NOMO-1 treated with DMSO at 0.1 percent for 48 hours (cell line): ENCODE results near the gene CBLL2.
"Not testable (repeated sequence)": the region's sequence is repeated elsewhere in the genome, so short reads cannot be mapped to it uniquely, and the experiment has no call there.

ENCODE experiments used
- DNase-seq: peaks from one replicate; lab custom pipeline; 2025; ENCODE audit not compliant: unreplicated experiment; lab: John Stamatoyannopoulos, UW

The CBLL2 gene, protein sequence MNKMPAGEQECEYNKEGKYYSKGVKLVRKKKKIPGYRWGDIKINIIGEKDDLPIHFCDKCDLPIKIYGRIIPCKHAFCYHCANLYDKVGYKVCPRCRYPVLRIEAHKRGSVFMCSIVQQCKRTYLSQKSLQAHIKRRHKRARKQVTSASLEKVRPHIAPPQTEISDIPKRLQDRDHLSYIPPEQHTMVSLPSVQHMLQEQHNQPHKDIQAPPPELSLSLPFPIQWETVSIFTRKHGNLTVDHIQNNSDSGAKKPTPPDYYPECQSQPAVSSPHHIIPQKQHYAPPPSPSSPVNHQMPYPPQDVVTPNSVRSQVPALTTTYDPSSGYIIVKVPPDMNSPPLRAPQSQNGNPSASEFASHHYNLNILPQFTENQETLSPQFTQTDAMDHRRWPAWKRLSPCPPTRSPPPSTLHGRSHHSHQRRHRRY

DNA sequence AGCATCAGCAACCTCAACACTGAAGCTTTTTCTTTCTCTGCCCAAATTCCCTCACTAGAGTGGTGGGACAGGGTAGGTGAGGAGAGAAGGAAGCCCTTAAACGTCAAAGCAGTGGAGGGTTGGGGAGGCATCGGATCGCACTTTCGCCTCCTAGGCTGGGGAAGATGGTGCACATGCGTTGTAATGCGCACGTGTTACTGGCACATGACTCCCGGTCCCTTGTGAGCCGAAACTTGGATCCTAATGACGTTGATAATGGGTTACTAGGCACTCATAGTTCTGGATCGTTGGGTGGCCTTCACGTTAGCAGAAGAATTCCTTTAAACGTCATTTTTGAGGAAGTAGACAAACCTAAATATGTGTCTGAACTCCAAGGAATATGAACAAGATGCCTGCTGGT, at the start of gene CBLL2:
Gene CBLL2, plus strand, starts transcription at position 301 of the 400 bp plus-strand sequence. Its CDS starts 79 bp downstream, at position 380.
- no peak for DNase-seq

DNA sequence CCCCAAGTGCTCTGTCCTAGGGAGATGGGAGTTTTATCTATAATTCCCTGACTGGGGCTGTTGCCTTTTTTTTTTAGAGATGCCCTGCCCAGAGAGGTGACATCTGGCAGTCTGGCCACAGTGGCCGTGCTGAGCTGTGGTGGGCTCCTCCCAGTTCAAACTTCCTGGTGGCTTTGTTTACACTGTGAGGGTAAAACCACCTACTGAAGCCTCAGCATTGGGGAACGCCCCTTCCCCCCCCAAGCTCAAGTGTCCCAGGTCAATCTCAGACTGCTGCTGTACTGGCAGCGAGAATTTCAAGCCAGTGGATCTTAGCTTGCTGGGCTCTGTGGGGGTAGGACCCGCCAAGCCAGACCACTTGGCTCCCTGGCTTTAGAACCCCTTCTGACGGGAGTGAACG, 38.3 kb upstream of the CBLL2 start:
- DNase-seq, result no peak

- DNase-seq, result no peak
Observed at GRCh38 chrX:22237479-22237878, 35.2 kb upstream of the CBLL2 start.

DNA sequence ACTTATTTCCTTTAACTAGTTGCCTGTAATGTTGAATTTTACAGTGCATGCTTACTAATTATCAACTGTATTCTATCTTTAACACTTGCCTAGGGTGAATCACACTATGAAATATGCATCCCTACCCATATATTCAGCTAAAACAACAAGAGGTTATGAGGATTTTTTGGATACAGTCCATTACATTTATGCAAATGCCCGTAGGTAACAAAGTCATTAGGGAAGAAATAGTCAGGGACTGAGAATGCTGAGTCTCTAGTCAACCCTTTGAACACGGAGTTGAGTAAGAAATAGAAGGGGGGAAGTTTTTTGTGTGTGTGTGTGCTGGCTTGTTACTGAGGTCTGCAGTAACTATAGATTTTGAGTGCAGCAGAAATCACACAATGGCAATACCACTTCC, 26.1 kb upstream of the CBLL2 start:
- DNase-seq, result no peak

DNA sequence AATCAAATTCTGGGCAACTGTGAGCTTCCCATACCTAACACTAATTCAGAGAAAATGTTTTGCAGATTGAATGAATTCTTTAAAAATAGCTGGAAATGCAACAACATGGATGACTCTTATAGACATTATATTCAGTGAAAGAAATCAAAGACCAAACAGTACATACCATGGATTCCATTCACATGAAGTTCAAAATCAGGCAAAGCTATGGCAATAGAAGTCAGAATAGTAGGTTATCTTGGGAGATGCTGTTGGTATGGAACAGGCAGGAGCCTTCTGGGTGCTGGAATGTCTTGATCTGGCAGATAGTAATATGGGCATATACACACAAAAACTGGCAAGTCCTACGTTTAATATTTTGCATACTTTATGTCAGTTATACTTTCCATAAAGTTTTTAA, 25.5 kb upstream of the CBLL2 start:
- no peak for DNase-seq

DNA sequence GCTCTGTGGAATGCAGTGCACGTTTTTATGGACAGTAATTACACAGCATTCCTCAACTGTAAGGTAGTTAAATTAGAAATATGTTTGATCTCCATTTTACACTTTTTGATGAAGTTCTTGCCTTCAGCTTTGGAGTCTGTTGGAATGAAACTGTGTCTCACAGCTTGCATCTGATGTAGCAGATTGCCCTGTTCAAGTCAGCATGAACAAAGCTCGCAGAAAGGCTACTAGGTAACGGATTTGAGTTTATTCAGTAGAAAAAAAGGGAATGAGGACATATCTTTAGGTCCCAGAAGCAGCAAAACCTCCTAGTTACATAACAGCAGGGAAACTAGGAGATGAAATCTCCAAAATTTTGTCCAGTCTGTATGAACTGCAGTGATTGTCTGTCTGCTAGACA, 24.3 kb upstream of the CBLL2 start:
- DNase-seq, result no peak

DNA sequence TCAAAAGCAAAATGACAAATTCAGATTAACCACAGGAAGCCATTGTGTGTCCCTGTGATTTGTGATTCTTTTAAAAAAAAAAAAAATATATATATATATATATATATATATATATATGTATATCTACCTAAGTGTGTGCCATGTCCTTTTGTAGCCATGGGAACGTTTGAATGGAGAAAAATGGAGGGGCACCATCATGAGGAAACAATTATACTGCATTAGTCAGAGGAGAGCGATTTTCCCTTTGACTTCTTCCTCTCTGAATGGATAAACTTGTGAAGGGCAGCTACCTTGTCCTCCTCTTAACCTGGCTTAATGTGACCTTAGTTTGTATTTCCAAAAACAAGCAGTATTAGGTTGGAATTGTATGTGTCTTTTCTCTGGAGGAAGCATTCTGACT, 23.3 kb upstream of the CBLL2 start:
- DNase-seq, result no peak

GRCh38 chrX:22268706-22269105, 4.0 kb upstream of the CBLL2 start:
- no peak for DNase-seq

GRCh38 chrX:22273714-22274317, 1.1 kb downstream of the CBLL2 start:
- no peak for DNase-seq

- no peak for DNase-seq
Observed at GRCh38 chrX:22276781-22277180, 4.1 kb downstream of the CBLL2 start.

DNA sequence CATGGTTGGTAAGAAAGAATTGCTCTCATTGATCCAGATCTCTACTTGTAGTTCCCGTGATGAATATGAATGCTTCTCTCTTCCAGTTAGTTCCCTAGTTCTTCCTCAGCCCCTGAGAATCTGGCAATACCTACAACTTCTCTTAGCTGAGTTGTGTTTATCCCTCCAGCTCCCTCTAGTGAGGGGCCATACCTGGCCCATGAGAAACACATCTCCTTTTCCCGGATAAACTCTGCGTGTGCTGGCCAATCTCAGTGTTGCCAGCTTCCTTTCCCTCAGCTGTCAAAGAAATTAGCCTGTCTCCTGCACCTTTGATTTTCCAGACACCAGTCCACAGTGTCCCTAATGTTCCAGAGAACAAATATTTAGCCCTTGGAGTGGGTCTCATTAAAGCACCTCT, 5.7 kb downstream of the CBLL2 start:
- DNase-seq, result no peak

DNA sequence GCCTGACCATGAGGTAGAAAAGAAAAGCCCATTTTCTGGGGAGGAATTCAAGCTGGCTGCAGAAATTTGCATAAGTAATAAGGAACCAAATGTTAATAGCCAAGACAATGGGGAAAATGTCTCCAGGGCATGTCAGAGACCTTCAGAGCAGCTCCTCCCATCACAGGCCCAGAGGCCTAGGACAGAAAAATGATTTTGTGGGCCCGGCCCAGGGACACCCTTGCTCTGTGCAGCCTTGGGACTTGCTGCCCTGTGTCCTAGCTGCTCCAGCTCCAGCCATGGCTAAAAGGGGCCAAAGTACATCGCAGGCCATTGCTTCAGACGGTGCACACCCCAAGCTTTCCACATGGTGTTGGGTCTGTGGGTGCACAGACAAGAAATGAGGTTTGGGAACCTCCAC, 16.5 kb downstream of the CBLL2 start:
- not testable (repeated sequence) for DNase-seq

DNA sequence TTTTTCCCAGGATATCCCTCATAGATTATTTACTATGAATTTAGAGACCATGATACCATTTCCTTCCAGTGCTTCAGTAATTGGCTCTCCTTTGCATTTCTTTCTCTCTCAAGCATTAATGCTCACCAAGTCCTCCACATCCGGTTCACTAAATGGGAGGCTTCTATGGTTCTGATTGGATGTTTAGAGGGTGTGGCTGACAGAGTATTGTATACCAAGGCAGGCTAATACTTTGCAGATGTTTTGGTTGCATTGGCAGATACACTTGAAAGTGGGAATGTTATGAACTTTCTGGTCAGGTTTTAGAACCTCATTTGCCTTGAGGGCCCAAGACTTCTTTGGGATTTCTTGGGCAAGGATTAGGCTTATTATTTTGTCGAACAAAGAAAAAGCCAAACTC, 24.2 kb downstream of the CBLL2 start:
- no peak for DNase-seq

GRCh38 chrX:22300130-22300529, 27.4 kb downstream of the CBLL2 start:
- DNase-seq, result peak; percentile 77

GRCh38 chrX:22310779-22311178, 38.1 kb downstream of the CBLL2 start:
- DNase-seq, result no peak

DNA sequence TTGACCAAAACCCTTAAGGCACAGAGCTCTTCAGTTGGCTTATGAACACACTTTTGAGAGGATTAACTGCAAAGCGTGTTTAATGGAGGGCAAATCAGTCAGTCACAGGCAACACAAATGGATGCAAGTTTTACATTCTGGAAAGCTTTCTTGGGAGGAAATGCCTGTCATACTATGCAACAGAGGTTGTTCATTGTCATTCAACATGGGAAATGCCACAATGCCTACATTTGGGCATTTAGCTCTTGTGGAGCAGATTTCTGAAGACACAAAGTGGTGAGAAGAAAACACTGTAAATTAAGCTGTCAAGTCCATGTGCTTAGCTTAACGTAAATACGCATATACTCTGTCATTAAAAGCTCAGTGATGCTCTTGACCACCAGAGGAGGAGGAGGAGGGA, 41.1 kb downstream of the CBLL2 start:
- no peak for DNase-seq

- no peak for DNase-seq
Observed at GRCh38 chrX:22314211-22314610, 41.5 kb downstream of the CBLL2 start.

GRCh38 chrX:22314692-22315091, 42.0 kb downstream of the CBLL2 start:
- DNase-seq, result no peak

DNA sequence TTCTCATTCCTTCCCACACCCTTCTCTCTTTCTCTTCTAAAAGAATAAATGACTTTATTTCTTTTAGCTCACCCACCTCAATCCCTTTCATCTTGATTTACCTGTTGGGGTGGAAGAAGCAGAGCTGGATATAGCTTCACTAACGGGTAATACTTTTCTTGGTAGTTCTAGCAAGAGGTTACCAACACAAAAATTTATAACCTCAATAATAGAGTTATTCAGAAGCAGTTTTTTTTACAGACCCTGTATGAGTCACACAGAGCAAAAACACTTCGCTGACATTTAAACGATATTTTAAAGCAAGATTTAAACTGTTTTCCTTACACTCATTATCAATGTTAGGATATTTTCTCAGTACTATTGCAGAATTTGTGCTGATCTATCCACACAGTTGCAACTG, 42.4 kb downstream of the CBLL2 start:
- no peak for DNase-seq

- no peak for DNase-seq
Observed at GRCh38 chrX:22320236-22320873, 47.6 kb downstream of the CBLL2 start.

- no peak for DNase-seq
Observed at GRCh38 chrX:22323541-22323940, 50.8 kb downstream of the CBLL2 start.
